ENCODE measurements around the gene CCDC136.

CCDC136 gene

GRCh38 chr7:128799451-128799850, 7.7 kb downstream of the CCDC136 start:
- DNase-seq (ENCODE audit: extremely low spot score), result no peak
- CTCF ChIA-PET, result interaction anchor here (1.2 to 1.6 kb wide), 2 partner anchors 10 to 84 kb away, joined by 3 to 4 read pairs; no protein-coding TSS in a partner anchor
- POLR2A ChIA-PET, result interaction anchor here (0.5 kb wide), 1 partner anchor 143 kb away, joined by 3 read pairs; no protein-coding TSS in a partner anchor
- TF ChIP-seq CTCF (IDR thresholded peaks at IDR 0.05; ENCODE audit: control extremely low read depth, extremely low read depth, low read depth, missing control alignments), result no peak

- TF ChIP-seq CTCF (IDR thresholded peaks at IDR 0.05; ENCODE audit: control extremely low read depth, extremely low read depth, low read depth, missing control alignments), result no peak
- CTCF ChIA-PET, result interaction anchor here (1.2 kb wide), 1 partner anchor 9 kb away, joined by 3 read pairs; no protein-coding TSS in a partner anchor
- no peak for DNase-seq (ENCODE audit: extremely low spot score)
- POLR2A ChIA-PET, result no interaction called here
Measured at GRCh38 chr7:128800567-128800966, 8.8 kb downstream of the CCDC136 start.

- ChIA-PET CTCF (no interaction called here), POLR2A (no interaction called here)
- no peak for DNase-seq (ENCODE audit: extremely low spot score)
- no peak for TF ChIP-seq CTCF (IDR thresholded peaks at IDR 0.05; ENCODE audit: control extremely low read depth, extremely low read depth, low read depth, missing control alignments)
Measured at GRCh38 chr7:128801003-128801402, 9.2 kb downstream of the CCDC136 start.

- POLR2A ChIA-PET, result no interaction called here
- no peak for DNase-seq (ENCODE audit: extremely low spot score)
- CTCF ChIA-PET, result no interaction called here
- no peak for TF ChIP-seq CTCF (IDR thresholded peaks at IDR 0.05; ENCODE audit: control extremely low read depth, extremely low read depth, low read depth, missing control alignments)
Measured at GRCh38 chr7:128801667-128802418, 10.1 kb downstream of the CCDC136 start.

- no peak for TF ChIP-seq CTCF (IDR thresholded peaks at IDR 0.05; ENCODE audit: control extremely low read depth, extremely low read depth, low read depth, missing control alignments)
- DNase-seq (ENCODE audit: extremely low spot score), result no peak
- ChIA-PET POLR2A (no interaction called here), CTCF (interaction anchor here (1.1 to 1.3 kb wide), 3 partner anchors 9 to 26 kb away, joined by 3 read pairs; no protein-coding TSS in a partner anchor)
Measured at GRCh38 chr7:128804484-128804883, 12.7 kb downstream of the CCDC136 start.

DNA sequence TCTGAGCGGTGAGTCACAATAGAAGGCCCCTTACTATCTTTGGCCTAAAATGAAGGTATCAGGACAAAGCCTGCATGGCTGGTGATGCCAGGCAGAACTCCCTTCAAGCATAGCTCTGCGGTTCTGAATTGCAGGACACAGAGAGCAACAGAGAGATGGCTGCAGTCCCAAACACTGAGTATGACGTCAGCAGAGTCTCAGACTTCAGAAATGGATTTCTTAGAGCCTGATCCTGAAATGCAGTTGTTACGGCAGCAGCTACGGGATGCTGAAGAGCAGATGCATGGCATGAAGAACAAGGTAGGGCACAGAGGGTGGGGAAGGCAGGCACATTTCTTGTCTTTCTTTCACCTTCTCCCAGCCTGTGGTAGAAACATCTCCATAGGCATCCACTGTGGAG, 13.5 kb downstream of the CCDC136 start:
- no peak for TF ChIP-seq CTCF (IDR thresholded peaks at IDR 0.05; ENCODE audit: control extremely low read depth, extremely low read depth, low read depth, missing control alignments)
- CTCF ChIA-PET, result interaction anchor here (1.1 to 1.9 kb wide), 3 partner anchors 10 to 13 kb away, joined by 3 to 4 read pairs (median 3); no protein-coding TSS in a partner anchor
- no peak for DNase-seq (ENCODE audit: extremely low spot score)
- POLR2A ChIA-PET, result no interaction called here

Data from GM10248 (cell line).